Osteocyte (in vitro differentiated cells): Measurements from ENCODE around the gene DCTD. TPM values are rescaled to one million over a fixed set of nuclear protein-coding genes. Genes with fewer than 3 reads are reported as not detected.
"Not testable (repeated sequence)": the region's sequence is repeated elsewhere in the genome, so short reads cannot be mapped to it uniquely, and the experiment has no call there.

ENCODE experiments used
- DNase-seq: peaks from one replicate; pipeline ENCODE4 v3.0.0; 2021; ENCODE audit warnings: mixed read lengths; ENCODE audit not compliant: unreplicated experiment; ENCODE audit errors: extremely low spot score
- H3K27ac Mint-ChIP-seq: one replicate; pipeline ENCODE4 v1.8.0; 2021; ENCODE audit warnings: mild to moderate bottlenecking, mixed read lengths; ENCODE audit not compliant: unreplicated experiment
- H3K27me3 Mint-ChIP-seq: one replicate; pipeline ENCODE4 v1.8.0; 2021; ENCODE audit warnings: mixed read lengths; ENCODE audit not compliant: unreplicated experiment
- H3K36me3 Mint-ChIP-seq: one replicate; pipeline ENCODE4 v1.8.0; 2021; ENCODE audit warnings: mixed read lengths; ENCODE audit not compliant: unreplicated experiment
- H3K4me1 Mint-ChIP-seq: one replicate; pipeline ENCODE4 v1.8.0; 2021; ENCODE audit warnings: mixed read lengths; ENCODE audit not compliant: unreplicated experiment
- H3K4me3 Mint-ChIP-seq: one replicate; pipeline ENCODE4 v1.8.0; 2021; ENCODE audit warnings: mild to moderate bottlenecking, moderate library complexity, mixed read lengths; ENCODE audit not compliant: unreplicated experiment
- H3K9me3 Mint-ChIP-seq: one replicate; pipeline ENCODE4 v1.8.0; 2021; ENCODE audit warnings: mixed read lengths; ENCODE audit not compliant: unreplicated experiment
- CTCF ChIP-seq: fragments of 200-600 bp; sonication (generic); IDR thresholded peaks from 2 replicates; pipeline ENCODE4 v1.5.0; 2021; ENCODE audit warnings: antibody characterized with exemption, mild to moderate bottlenecking, moderate library complexity
- total RNA-seq: library from RNA; stranded (reverse); gene quantifications from 2 replicates; pipeline ENCODE4 v1.2.1, GENCODE V29; 2021

Gene DCTD
- total RNA-seq, 1 donor from 2014 or later, result 126 TPM

- H3K4me1 Mint-ChIP-seq, result no peaks in the 10 kb centered on the region
Observed at GRCh38 chr4:182901337-182901736, 15.8 kb downstream of the DCTD start.

GRCh38 chr4:182900021-182900420 lies 17.2 kb downstream of the DCTD start:
- H3K36me3 Mint-ChIP-seq, result peaks cover 38% of the 10 kb centered on the region
- not testable (repeated sequence) for DNase-seq, H3K27ac Mint-ChIP-seq, H3K27me3 Mint-ChIP-seq, H3K9me3 Mint-ChIP-seq, H3K4me1 Mint-ChIP-seq, H3K4me3 Mint-ChIP-seq

More at GRCh38 chr4:182901337-182901736, 15.8 kb downstream of the DCTD start:
- peaks cover 41% of the 10 kb centered on the region for H3K36me3 Mint-ChIP-seq
- no peak for DNase-seq
- H3K9me3 Mint-ChIP-seq, result no peaks in the 10 kb centered on the region
- no peak overlapping the region for H3K27ac Mint-ChIP-seq
- no peak for TF ChIP-seq CTCF
- H3K27me3 Mint-ChIP-seq, result no peaks in the 10 kb centered on the region
- H3K4me3 Mint-ChIP-seq, result no peak overlapping the region

GRCh38 chr4:182898479-182898799 lies 18.7 kb downstream of the DCTD start:
- peaks cover 12% of the 10 kb centered on the region for H3K4me1 Mint-ChIP-seq
- TF ChIP-seq CTCF, result no peak
- no peak overlapping the region for H3K27ac Mint-ChIP-seq
- H3K9me3 Mint-ChIP-seq, result no peaks in the 10 kb centered on the region
- no peak for DNase-seq
- no peaks in the 10 kb centered on the region for H3K27me3 Mint-ChIP-seq
- no peak overlapping the region for H3K4me3 Mint-ChIP-seq
- H3K36me3 Mint-ChIP-seq, result peaks cover 38% of the 10 kb centered on the region

GRCh38 chr4:182897601-182898478 lies 19.3 kb downstream of the DCTD start:
- no peak for TF ChIP-seq CTCF
- Mint-ChIP-seq H3K4me1 (peaks cover 15% of the 10 kb centered on the region), H3K27ac (no peak overlapping the region), H3K9me3 (no peaks in the 10 kb centered on the region), H3K27me3 (no peaks in the 10 kb centered on the region), H3K36me3 (peaks cover 44% of the 10 kb centered on the region), H3K4me3 (no peak overlapping the region)
- no peak for DNase-seq

- no peak overlapping the region for H3K4me3 Mint-ChIP-seq
- H3K27ac Mint-ChIP-seq, result no peak overlapping the region
- no peaks in the 10 kb centered on the region for H3K9me3 Mint-ChIP-seq
- H3K36me3 Mint-ChIP-seq, result peaks cover 46% of the 10 kb centered on the region
- TF ChIP-seq CTCF, result no peak
- peak; percentile 59 for DNase-seq
- H3K4me1 Mint-ChIP-seq, result peaks cover 25% of the 10 kb centered on the region
- H3K27me3 Mint-ChIP-seq, result no peaks in the 10 kb centered on the region
Observed at GRCh38 chr4:182896421-182896820, 20.8 kb downstream of the DCTD start.
